Lung microvascular endothelial cell (primary cell): ENCODE measurements around the gene SMG6. TPM values are rescaled to one million over a fixed set of nuclear protein-coding genes. Genes with fewer than 3 reads are reported as not detected.

Source experiments
- DNase-seq, 2 donors: peaks; one replicate each; pipeline versions ENCODE4 v3.0.0 to v3.0.0-alpha.2; 2010; ENCODE audit warnings: low read depth in 2 of 2
- total RNA-seq: library from RNA; depleted of rRNA; stranded (reverse); fragments of >200 nt; gene quantifications from 2 replicates; pipeline ENCODE4 v1.2.1, GENCODE V29; 2014

The SMG6 gene
- total RNA-seq, 1 donor from 2014 or later: 23.8 TPM

DNA sequence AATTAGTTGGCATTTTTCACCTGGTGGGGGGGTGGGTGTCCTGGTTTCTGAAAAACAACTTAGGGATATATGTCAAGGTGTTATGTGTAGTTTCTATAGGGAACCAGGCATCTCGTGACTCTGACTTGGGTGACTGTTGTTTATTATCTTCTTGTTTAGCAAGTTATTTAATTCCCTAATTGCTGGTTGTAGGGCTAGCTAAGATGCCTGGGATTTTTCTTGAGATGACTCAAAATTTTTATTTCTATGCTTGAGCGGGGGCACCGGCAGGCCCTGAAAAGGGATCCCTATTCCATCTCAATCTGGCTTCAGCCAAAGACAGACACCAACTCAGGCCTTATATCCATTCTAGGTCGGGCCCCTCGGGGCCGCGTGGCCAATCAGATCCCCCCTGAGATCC is 270.4 kb downstream of the SMG6 start:
- DNase-seq: no peak

DNA sequence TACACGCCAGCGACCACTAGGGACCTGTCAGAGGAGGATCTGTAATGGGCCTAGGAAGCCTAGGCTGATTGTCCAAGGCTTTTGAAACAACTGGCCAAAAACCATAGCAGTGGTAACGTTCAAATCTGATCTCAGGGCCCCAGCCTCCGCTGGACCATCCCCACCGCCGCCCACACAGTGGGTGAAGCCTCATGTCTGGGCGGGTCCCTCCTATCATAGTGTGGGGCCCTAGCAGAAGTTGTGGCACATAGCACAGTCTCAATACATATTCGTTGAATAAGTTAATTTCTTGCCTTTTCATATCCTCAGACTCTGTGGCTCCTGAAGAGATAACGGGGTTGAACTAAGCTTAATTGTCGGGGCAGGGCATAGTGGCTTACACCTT is 272.8 kb downstream of the SMG6 start:
- DNase-seq: peak in 1 of 2 donors; percentile 93

DNA sequence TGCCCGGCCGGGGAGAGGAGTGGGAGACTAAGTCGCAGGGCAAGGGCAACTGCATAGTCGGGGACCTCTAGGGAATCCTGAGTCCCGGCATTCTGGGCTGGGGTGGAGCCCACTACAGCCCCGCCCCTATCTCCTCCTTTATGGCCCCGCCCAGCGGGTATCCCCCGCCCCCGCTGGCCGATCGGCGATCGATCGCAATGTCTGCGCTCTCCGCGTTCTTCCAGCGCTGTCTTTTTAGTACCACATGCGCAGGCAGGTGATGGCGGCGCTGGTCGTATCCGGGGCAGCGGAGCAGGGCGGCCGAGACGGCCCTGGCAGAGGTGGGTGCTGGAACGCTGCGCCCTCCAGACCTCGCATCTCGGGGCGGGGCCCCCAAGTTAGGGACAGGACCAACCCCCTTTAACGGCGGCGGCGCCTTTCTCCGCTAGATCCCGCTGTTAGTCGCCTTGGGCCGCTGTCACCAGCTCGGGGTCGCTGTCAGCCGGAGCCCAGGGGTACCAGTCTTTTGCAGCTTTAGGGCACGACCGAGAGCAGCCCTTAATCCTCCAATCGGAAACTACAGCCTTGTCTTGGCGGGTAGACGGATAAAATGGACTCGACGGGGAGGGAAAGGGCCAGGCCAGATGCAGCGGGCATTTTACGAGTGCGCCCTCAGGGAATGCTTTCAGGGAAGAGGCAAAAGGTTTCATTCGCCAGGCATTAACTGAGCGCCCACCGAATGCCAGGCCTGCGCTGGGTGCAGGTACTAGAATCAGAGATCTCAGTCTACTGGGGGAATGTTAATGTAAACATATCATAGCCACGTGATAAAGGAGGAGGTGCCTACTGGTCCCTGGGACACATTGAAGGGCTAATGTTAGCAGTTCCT is 273.4 kb downstream of the SMG6 start, which contains the start of gene DPH1:
Gene DPH1 (plus strand): TSS at position 243 of the 868 bp plus-strand sequence. CDS start 17 bp downstream, at position 260.
- peak; percentile 93 for DNase-seq

DNA sequence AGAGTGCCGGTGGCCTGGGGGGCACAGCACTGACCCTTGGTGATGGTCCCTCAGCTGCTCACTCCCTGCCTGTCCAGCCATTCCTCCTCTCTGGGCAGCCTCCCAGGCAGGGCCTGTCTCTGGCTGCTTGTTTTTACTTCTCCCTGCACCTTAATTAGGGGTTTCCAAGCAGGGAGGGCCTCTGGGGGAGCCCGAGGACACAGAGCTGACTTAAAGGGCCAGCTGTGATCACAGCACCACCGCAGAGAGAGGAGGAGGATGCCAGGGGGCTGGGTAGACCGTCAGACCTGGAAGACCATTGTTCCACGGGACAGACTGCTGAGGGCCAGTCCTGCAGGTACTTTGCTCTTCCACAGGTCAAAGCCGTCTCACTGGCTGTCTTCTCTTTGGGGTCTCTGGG is 274.8 kb downstream of the SMG6 start:
- DNase-seq: no peak

DNA sequence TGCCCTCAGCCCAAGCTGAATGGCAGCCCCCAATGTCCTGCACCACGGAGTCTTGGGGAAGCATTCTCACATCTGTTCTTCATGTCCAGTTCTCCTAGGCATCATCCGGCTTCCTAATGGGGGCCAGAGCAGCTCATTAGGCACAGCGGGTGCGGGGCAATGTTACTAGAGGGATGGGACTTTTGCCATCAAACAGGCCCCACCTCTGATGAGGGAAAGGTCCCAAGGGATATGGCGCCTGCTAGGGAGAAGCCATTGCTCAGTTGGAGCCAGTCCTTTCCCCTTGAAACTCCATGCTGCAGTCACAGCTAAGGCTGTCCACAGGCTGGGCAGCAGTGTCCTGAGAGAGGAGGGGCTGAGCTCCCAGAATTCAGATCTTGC is 275.4 kb downstream of the SMG6 start:
- no peak for DNase-seq

DNA sequence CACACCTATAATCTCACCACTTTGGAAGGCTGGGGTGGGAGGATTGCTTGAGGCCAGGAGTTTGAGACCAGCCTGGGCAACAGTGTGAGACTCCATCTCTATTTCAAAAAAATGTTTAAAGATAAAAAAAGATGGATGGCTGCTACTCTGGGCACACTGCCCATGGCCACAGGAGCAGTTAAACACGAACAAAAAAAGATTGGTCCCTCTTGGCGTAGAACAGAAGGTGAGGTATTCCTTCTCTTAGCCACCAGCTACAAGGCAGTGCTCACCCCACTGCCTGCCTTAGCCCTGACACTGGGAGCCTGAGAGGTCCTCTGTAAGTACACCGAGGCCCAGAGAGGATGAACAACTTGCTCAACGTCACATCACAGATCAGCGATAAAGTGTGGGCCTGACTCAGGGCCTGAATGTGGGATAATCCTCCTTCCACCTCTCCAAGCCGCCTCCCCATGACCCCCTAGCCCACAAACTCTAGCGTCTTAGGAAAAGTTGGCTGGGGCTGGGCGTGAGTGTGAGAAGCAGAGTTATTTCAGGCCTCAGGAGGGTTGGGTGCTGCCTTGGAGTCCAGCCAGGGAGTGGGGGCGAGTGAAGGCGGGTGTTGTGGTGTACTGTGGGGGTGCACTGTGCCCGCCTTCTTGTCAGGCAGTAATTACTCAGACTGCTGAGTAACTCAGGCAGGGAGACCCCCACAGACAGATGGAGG is 275.9 kb downstream of the SMG6 start:
- no peak for DNase-seq

DNA sequence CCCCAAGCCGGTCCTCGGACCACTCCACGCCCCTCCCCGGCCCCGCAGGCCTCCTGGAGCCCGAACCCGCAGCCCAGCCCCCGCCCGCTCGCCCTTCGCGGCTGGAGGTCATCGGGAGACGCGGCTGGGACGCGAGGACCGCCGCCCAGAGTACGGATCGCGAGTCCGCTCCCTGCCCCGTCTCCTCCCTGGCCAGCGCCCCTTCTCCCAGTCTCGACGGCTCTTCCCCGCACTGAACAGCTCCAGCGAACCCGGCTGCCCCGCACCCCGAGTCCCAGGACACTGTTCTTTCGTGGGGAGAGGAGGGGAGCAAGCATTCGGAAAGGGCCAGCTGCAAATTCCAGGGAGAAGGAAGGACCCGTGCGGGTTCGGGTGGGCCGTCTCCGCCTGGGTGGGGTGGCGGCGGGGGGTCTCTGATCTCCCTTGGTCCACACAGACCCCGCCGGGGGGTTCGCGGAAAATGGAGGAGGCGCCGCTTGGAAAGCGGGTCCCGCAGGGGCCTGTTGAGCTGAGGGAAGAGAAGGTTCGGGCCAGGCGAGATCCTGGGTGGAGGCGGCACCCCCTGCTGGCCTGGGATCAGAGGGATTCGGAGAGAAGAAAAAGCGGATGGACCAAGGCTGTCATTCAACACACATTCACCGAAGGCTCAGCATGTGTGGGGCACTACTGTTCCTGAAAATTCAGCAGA is 277.8 kb downstream of the SMG6 start:
- DNase-seq: peak; percentile 63 to 78

DNA sequence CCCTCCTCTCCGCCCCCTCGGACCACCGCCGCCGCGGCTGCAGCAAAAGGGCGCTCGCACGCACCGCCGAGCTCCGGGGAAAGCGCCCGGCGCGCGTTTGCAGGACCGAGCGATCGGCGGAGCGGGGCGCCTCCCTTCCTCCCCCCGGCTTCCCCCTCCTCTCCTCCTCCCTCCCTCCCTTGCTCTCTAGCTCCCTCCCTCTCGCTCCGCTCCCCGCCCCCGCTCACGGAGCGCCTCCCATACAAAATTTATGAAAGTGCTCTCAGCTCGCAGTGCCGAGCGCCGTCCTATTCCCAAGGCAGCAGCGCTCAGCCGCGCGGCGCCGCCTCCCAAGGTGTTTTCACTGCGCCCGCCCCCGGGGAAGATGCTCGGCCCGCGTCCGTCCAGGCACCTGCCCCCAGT is 278.4 kb downstream of the SMG6 start, which contains the start of gene RTN4RL1:
Gene RTN4RL1 (minus strand): TSS at position 115 of the 402 bp plus-strand sequence. CDS start 469 bp downstream, outside the sequence.
- peak in 1 of 2 donors; percentile 54 for DNase-seq

DNA sequence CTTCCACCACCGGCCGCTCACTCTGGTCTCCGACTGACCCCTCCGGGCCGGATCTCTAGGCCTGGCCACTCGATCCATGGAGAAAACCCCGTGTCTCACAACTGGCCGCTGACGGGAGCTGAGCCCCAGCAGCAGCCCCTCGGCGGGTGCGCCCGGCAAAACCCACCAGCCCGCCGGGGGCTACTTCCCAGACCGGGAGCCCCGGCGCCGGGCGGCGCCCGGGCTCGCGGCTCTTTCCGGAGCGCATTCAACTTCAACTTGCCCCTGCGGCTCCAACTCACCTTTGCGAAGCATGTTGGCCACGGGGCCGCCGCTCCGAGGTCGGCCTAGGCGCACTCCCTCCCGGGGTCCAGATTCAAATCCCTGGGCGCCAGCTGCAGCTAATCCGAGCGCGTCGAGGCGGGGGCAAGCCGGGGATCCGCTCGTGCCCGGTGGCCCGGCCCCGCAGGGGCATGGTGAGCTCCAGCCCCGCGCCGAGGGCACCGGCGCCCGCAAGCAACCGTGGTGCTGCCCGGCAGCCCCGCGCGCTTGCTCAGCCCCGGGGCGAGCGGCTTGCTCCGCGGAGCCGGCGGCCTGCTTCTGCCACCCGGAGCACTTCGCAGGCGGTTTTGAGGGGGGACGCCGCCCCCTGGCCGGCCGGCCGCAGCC is 278.9 kb downstream of the SMG6 start:
- DNase-seq: no peak

DNA sequence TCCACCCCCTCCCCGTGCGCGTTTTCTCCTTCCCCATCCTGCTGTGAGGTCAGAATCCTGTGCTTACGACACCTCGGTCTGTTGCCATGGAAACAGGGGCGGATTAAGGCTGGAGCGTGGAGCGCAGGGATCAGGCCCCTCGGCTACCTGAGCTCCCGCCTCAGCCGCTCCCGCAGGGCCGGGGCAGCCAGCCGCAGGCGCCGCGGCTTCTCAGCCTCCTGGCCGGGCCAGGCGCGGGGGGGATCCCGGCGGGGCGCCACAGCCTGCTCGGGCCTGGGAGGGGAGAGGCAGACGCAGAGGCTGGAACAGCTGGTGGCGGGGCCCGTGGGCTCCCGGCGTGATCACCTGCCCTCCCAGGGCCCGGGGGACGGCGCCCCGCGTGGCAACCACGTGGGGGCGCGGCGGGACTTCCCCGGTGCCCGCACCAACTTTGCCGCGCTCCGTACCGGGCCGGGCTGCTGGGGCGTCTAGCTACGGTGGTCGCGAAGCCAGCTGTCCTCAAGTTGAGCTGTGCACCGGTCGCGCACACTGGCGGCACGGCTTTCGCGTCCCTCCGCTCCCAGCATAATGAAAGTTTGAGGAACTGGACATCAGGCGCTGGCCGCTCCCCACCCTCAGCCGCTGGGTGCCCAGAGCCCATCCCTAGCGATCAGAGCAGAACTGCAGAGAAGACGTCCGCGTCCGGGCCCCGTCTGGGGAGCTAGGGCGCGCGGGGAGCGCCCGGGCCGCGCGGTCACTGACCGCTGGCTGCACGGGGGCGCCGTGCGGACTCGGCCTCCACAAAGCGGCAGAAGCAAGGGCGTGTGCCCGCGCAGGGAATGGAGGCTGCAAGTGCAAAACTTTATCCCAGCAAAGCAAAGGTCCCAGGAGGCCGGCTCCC is 279.7 kb downstream of the SMG6 start:
- DNase-seq: peak in 1 of 2 donors; percentile 72

DNA sequence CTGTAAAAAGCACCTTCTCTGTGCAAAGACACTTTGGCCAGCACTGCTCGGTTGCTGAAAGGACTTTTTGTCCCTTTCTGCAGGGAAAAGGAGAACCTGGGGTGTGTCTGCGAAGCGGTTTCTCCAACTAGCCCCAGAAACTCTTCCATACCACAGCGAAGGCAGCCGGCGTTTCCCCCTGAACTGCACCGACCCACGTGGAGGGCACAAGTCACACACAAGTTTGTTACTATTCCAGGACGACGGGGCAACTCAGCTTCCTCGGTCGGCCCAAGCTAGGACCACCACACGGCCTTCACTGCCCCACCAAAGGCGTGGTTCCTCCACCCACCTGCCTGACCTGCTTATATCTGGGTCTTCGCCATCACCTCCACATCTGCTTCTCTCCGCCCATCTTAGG is 280.3 kb downstream of the SMG6 start:
- no peak for DNase-seq

DNA sequence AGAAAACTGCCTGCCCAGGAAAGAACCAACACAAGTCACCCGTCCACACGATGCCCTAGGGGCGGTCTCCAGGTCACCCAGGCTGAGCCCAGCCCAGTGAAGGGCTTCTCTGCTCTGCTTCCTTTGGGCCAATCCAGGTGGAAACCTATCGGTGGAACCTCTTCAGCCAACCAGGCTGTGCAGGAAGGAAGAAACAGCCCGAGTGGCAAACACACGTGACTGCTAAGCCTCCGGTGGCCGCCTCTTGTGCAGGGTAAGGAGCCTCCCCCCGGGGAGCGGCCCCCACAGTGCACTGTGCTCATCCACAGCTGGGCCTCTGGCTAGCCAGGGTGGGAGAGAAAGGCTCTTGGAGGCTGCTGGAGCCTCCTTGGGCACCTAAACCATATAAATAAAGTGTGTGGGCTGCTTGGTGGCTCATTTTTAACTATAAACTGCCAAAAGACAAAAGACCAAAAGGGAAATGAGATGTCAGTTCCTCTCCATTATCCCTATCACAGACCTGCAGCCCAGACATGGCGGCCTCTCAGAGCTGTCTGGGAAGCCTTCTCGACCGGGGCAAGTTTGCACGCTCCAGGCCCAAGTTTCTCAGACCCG is 280.8 kb downstream of the SMG6 start:
- no peak for DNase-seq

DNA sequence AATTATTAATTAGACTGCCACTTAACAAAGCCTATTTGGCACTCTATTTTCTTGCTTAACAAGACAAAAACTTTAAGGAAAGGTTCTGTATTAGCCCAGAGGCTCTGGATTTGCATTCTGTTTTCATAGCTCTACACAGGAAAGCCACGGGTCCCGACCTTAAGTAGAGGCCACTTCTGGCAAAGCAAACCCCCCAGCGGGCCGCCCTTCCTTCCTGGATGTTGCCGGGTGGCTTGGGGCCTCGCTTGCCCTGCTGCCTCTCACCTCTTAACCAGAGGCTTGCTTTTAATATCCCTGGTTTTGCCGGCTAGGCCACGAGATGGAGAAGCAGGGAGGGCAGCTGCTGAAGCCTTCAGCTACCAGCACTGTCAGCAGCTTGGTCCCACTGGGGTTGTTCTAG is 282.9 kb downstream of the SMG6 start:
- peak in 1 of 2 donors; percentile 80 for DNase-seq

DNA sequence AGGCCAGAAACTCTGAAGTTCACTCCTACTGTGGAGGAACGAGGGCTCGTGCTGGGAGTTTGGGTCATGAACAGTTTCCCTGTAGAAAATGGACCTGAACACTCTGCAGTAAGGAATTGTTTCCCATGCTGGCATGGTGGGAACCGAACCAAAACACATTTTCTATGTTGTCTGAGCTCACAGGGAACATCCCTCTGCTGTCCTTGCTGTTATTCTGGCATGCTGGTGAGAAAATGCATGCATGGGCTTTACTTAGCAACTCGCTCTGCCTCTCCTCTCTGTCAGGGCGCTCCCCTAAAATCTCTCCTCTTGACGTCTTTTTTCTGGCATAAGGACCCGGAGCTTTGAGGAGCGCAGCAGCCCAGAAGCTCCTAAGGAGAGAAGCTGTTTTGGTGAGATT is 283.9 kb downstream of the SMG6 start:
- no peak for DNase-seq

DNA sequence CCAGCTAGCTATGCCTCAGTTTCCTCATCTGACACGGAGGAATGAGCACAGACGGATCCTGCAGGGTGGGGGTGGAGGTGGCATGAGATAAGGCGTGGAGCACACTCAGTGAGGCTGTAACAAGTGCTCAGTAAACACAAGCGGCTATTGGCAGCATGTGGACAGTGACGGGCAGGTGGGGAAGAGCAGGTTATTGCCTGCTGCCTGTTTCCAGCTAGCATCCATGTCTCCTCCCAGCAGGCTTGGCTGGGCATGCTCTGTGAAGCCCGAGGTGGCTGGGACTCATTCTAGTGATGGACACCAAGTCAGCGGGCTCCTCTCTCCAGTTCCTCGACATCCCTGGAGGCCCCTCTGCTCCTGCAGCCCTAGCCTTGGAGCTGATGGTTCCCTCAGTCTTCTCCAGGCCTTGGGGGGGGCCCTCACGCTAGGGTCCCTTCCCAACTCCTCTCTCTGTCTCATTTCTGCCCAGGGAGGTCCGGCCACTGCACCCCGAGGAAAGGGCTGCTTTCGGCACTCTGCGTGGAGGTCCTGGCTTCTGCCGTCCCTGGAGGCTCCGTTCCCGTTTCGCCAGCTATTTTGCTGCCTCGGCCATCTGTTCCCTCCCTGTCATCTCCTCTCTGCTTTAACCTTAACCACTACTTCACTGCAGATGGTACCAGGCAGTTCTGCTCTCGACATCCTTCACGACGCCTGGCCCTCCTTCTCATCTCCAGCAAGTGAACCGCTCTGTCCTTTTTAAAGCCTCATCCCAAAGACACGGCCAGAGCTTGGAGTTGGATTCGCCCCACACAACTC is 284.7 kb downstream of the SMG6 start:
- DNase-seq: no peak

DNA sequence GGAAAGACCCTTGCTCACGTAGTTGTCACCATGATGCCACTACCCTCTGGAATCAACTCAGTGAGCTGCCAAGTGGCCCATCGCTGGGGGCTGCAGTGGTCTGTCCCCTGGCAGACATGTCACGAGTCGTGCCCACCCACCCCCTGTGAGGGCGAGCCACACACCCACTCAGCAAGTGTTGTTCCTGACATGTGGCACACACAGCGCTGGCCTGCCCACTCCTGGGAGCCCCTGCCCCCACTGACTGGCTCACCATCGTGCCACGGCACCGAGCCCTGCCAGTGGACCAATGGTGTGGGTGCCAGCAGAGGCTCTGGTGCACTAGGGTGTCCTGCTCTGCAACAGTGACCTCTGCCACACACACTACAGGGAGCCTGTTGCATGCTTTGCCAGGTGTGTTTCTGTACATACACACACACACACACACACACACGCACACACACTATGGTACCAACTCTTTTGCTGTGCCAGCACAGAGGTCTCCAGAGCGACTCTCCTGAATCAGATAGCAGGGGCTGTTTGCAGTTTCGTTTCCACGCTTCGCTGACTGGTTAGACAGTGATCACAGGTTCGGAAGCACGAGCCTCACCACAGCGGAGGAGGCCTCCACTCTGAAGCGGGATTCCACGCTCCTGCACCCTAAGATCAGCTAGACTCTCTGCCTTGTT is 286.2 kb downstream of the SMG6 start:
- peak in 1 of 2 donors; percentile 24 for DNase-seq

DNA sequence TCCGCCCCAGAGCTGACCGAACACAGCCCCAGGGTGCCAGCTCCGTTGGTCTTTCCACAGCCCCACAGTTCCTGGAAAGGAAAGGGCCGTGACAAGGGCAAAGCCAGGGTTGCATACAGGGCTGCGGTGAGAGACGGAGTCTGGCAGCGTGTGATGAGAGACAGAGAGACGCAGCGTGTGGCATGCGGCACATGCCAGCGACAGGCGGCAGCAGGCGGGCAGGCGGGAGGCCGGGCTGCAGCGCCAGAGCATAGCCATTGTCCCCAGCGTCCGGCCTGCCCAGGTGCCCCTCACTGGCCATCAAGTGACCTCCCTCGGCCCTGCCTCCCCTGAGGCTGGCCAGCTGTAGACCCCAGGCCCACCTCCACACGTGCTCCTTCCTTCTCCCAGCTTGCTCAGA is 287.1 kb downstream of the SMG6 start:
- no peak for DNase-seq

DNA sequence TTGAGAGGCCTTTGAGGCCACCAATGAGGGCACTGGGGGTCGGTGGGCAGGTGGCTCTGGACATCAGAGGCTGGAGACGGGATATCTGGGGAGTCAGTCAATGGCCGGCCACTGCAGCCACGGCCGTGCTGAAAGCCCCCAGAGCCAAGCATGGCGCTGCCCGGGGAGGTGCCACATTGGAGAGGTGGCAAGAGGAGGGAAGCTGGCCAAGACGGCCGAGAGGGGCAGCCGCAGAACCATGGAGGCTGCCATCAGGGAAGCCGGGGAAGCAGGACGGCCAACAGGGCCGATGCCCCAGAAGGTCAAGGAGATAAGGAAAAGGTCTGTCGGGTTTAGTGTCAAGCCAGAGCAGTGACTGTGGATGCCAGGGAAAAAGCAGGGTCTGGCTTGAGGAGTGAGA is 288.3 kb downstream of the SMG6 start:
- DNase-seq: no peak

DNA sequence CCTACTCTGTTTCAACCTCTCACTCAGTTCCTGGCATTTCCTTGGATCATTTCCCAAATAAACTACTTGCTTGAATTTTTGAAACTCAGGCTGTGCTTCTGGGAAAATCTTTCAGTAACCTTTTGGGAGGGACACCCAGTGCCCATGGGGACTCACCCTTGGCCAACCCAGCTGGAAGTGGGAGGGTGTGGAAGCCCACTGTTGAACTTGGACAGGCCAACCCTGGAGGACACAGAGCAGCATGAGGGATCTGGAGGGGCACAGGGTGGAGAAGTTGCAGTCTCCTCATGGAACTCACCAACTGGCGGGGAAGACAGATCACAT is 289.6 kb downstream of the SMG6 start:
- no peak for DNase-seq
